GM12892 (cell line): Measurements from ENCODE around the gene RADIL. TPM values are rescaled to one million over a fixed set of nuclear protein-coding genes. Genes with fewer than 3 reads are reported as not detected.
A peak's percentile ranks its signal among the peaks of the same experiment; 100 is the strongest.

Experiments used
- DNase-seq: peaks from one replicate; pipeline ENCODE4 v3.0.0; 2011; ENCODE audit not compliant: insufficient read length
- FAIRE-seq: peaks from 2 replicates; lab custom pipeline; 2011; peaks lifted over from hg19 to GRCh38; lab: Jason Lieb, UNC
- POLR2A ChIP-seq: IDR thresholded peaks from 2 replicates; pipeline ENCODE4 v1.6.1; 2011; ENCODE audit warnings: low read depth, low read length, control low read depth
- POLR2AphosphoS5 ChIP-seq: IDR thresholded peaks from 2 replicates; pipeline ENCODE4 v1.6.1; 2011; ENCODE audit warnings: low read depth, low read length, control low read depth
- TAF1 ChIP-seq: IDR thresholded peaks from 2 replicates; pipeline ENCODE4 v1.6.1; 2011; ENCODE audit warnings: low read depth, mild to moderate bottlenecking, control low read depth, low read length, borderline replicate concordance
- polyA plus RNA-seq: library from polyadenylated mRNA; unstranded; fragments of >200 nt; gene quantifications from one replicate; pipeline ENCODE4 v1.2.1, GENCODE V29; 2012; ENCODE audit warnings: missing spikeins, inconsistent platforms; ENCODE audit not compliant: missing spikeins

RADIL gene
- polyA plus RNA-seq = not detected

GRCh38 chr7:4883372-4884144 lies at the start of gene RADIL:
RADIL (minus strand) TSS chr7:4883716; CDS start chr7:4878139, 5,577 bp downstream.
- DNase-seq = peak; percentile 69
- no peak for FAIRE-seq
- TF ChIP-seq POLR2AphosphoS5 (no peak), TAF1 (no peak), POLR2A (no peak)

- FAIRE-seq (no peak), DNase-seq (no peak)
- no peak for TF ChIP-seq POLR2AphosphoS5
- no peak for TF ChIP-seq POLR2A
Measured at GRCh38 chr7:4931943-4932342, 48.4 kb upstream of the RADIL start.

- DNase-seq (no peak), FAIRE-seq (no peak)
- TF ChIP-seq POLR2AphosphoS5 = no peak
Measured at GRCh38 chr7:4929005-4929404, 45.5 kb upstream of the RADIL start.

- TF ChIP-seq POLR2A (no peak), POLR2AphosphoS5 (no peak), TAF1 (no peak)
- DNase-seq (no peak), FAIRE-seq (no peak)
Measured at GRCh38 chr7:4928445-4928844, 44.9 kb upstream of the RADIL start.

GRCh38 chr7:4919969-4920766 lies 36.7 kb upstream of the RADIL start:
- no peak for DNase-seq
- TF ChIP-seq POLR2AphosphoS5 = no peak
- no peak for TF ChIP-seq POLR2A
- no peak for TF ChIP-seq TAF1
- no peak for FAIRE-seq

GRCh38 chr7:4916113-4916512 lies 32.6 kb upstream of the RADIL start:
- TF ChIP-seq POLR2A (no peak), POLR2AphosphoS5 (no peak), TAF1 (no peak)
- no peak for DNase-seq
- no peak for FAIRE-seq

- TF ChIP-seq POLR2AphosphoS5 = no peak
- no peak for TF ChIP-seq POLR2A
- TF ChIP-seq TAF1 = no peak
- no peak for DNase-seq
- FAIRE-seq = no peak
Measured at GRCh38 chr7:4911111-4911828, 27.8 kb upstream of the RADIL start.

- FAIRE-seq = no peak
- no peak for DNase-seq
- no peak for TF ChIP-seq POLR2A
- no peak for TF ChIP-seq POLR2AphosphoS5
- TF ChIP-seq TAF1 = no peak
Measured at GRCh38 chr7:4906682-4907081, 23.2 kb upstream of the RADIL start.

- TF ChIP-seq TAF1 = no peak
- TF ChIP-seq POLR2AphosphoS5 = no peak
- TF ChIP-seq POLR2A = no peak
- FAIRE-seq = no peak
Measured at GRCh38 chr7:4905171-4905570, 21.7 kb upstream of the RADIL start.

GRCh38 chr7:4904346-4904745 lies 20.8 kb upstream of the RADIL start:
- FAIRE-seq = no peak
- TF ChIP-seq POLR2AphosphoS5 (no peak), POLR2A (no peak), TAF1 (no peak)
- no peak for DNase-seq

More at GRCh38 chr7:4905171-4905570, 21.7 kb upstream of the RADIL start:
- no peak for DNase-seq

- no peak for FAIRE-seq
- no peak for TF ChIP-seq POLR2A
- TF ChIP-seq POLR2AphosphoS5 = no peak
- no peak for TF ChIP-seq TAF1
- DNase-seq = no peak
Measured at GRCh38 chr7:4895766-4896165, 12.2 kb upstream of the RADIL start.

- TF ChIP-seq POLR2AphosphoS5 (no peak), POLR2A (no peak), TAF1 (no peak)
- no peak for FAIRE-seq
- DNase-seq = no peak
Measured at GRCh38 chr7:4894482-4894881, 11.0 kb upstream of the RADIL start.
